GM19395 (cell line): ENCODE results near the gene STAT2.

Experiments
- ATAC-seq: cut with Tn5 transposase; IDR thresholded peaks from one replicate; pipeline ENCODE4 v1.9.1; 2021; ENCODE audit warnings: mild to moderate bottlenecking, moderate library complexity; ENCODE audit not compliant: unreplicated experiment

The STAT2 gene

DNA sequence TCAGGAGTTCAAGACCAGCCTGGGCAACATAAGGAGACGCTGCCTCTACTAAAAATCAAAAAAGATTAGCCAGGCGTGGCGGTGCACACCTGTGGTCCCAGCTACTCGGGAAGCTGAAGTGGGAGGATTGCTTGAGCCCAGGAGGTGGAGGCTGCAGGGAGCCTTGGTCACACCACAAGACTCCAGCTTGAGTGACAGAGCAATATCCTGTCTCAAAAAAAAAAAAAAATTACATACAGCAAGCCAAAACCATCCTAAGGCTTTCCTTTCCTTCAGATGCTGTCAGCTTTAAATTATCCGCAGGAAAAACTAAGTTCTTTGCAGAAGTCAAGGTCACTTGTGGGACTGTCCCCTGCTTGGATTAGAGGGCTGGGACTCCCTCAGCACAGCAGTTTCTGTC is 61.1 kb downstream of the STAT2 start:
- ATAC-seq = no peak

DNA sequence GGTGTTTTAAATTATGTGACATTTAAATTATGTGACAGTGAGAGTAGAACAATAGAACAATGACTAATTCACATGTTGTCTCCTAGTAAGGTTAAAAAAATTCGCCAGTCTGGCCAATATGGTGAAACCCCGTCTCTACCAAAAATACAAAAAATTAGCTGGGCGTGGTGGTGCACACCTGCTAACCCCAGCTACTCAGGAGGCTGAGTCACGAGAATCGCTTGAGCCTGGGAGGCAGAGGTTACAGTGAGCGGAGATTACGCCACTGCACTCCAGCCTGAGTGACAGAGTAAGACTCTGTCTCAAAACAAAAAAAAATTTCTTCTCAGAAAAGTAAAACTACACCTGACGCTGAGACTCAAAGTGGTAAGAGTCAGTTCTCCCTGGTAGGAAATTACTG is 62.5 kb downstream of the STAT2 start:
- no peak for ATAC-seq

DNA sequence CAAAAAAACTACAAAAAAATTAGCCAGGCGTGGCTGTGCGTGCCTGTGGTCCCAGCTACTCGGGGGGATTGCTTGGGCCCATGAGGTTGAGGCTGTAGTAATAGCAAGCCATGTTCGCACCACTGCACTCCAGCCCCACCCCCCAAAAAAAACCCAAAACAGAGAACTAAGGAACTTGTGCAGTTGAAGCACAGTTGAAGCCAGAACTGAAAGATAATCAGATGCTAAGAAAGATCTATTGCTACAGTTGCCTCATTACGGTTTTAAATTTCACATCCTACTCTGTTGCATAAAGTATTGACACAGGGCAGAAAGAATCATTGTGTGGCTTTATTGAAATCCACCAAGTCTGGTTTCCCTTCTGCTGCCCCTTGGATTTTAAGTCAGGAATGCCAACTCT is 63.6 kb downstream of the STAT2 start:
- no peak for ATAC-seq

DNA sequence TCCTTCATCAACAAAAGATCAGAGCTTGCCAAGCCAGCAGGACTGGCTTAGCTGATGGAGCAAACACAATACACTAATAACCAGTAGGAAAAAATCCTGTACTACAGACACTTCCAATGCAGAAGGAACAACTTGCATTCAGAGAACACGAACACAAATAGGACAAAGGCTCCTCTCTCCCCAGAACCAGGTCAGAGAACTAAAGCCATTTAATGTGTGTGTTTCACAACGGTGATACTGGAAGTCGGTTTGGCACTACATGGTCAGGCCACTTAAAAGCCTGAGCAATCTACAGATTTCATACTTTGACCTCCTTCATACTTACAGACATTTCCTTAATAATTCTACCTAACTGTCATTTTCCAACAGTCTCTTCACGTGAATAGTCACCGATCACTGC is 66.1 kb downstream of the STAT2 start:
- ATAC-seq = no peak
